Osteocyte (in vitro differentiated cells): Measurements from ENCODE around the gene MCF2L2. TPM values are rescaled to one million over a fixed set of nuclear protein-coding genes. Genes with fewer than 3 reads are reported as not detected.

Source experiments
- DNase-seq: peaks from one replicate; pipeline ENCODE4 v3.0.0; 2021; ENCODE audit warnings: mixed read lengths; ENCODE audit not compliant: unreplicated experiment; ENCODE audit errors: extremely low spot score
- H3K27ac Mint-ChIP-seq: one replicate; pipeline ENCODE4 v1.8.0; 2021; ENCODE audit warnings: mild to moderate bottlenecking, mixed read lengths; ENCODE audit not compliant: unreplicated experiment
- H3K27me3 Mint-ChIP-seq: one replicate; pipeline ENCODE4 v1.8.0; 2021; ENCODE audit warnings: mixed read lengths; ENCODE audit not compliant: unreplicated experiment
- H3K36me3 Mint-ChIP-seq: one replicate; pipeline ENCODE4 v1.8.0; 2021; ENCODE audit warnings: mixed read lengths; ENCODE audit not compliant: unreplicated experiment
- H3K4me1 Mint-ChIP-seq: one replicate; pipeline ENCODE4 v1.8.0; 2021; ENCODE audit warnings: mixed read lengths; ENCODE audit not compliant: unreplicated experiment
- H3K4me3 Mint-ChIP-seq: one replicate; pipeline ENCODE4 v1.8.0; 2021; ENCODE audit warnings: mild to moderate bottlenecking, moderate library complexity, mixed read lengths; ENCODE audit not compliant: unreplicated experiment
- H3K9me3 Mint-ChIP-seq: one replicate; pipeline ENCODE4 v1.8.0; 2021; ENCODE audit warnings: mixed read lengths; ENCODE audit not compliant: unreplicated experiment
- CTCF ChIP-seq: fragments of 200-600 bp; sonication (generic); IDR thresholded peaks from 2 replicates; pipeline ENCODE4 v1.5.0; 2021; ENCODE audit warnings: antibody characterized with exemption, mild to moderate bottlenecking, moderate library complexity
- total RNA-seq: library from RNA; stranded (reverse); gene quantifications from 2 replicates; pipeline ENCODE4 v1.2.1, GENCODE V29; 2021

Gene MCF2L2
- total RNA-seq, 1 donor from 2014 or later = 1.7 TPM

GRCh38 chr3:183308751-183309150, 119.7 kb downstream of the MCF2L2 start:
- DNase-seq = no peak
- H3K27ac Mint-ChIP-seq = no peak overlapping the region
- H3K9me3 Mint-ChIP-seq = no peaks in the 10 kb centered on the region
- no peaks in the 10 kb centered on the region for H3K27me3 Mint-ChIP-seq
- H3K4me3 Mint-ChIP-seq = no peak overlapping the region
- peaks cover 6% of the 10 kb centered on the region for H3K4me1 Mint-ChIP-seq
- H3K36me3 Mint-ChIP-seq = no peaks in the 10 kb centered on the region
- no peak for TF ChIP-seq CTCF

DNA sequence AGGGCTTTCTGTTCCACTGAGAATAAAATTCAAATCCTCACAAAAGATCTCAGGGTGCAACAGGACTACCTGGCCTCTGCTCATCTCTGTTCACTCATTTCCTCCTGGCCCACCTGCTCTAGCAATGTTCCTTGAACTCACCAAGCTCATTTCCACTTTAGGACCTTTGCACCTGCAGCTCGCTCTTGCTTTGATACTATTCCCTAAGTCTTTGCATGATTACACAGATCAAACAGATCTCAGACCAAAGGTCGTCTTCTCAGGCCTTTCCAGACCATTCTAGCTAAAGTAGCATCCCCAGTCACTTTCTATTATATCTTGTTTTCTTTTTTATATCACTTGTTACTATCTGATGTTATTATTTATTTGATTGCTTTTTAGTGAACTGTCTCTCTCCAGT, 120.7 kb downstream of the MCF2L2 start:
- no peak for DNase-seq
- no peaks in the 10 kb centered on the region for H3K9me3 Mint-ChIP-seq
- no peak for TF ChIP-seq CTCF
- no peak overlapping the region for H3K27ac Mint-ChIP-seq
- H3K4me3 Mint-ChIP-seq = no peak overlapping the region
- H3K36me3 Mint-ChIP-seq = no peaks in the 10 kb centered on the region
- H3K4me1 Mint-ChIP-seq = peaks cover 6% of the 10 kb centered on the region
- no peaks in the 10 kb centered on the region for H3K27me3 Mint-ChIP-seq

GRCh38 chr3:183306798-183307671, 121.4 kb downstream of the MCF2L2 start:
- Mint-ChIP-seq H3K9me3 (no peaks in the 10 kb centered on the region), H3K27ac (no peak overlapping the region), H3K27me3 (no peaks in the 10 kb centered on the region), H3K4me1 (peaks cover 10% of the 10 kb centered on the region), H3K36me3 (no peaks in the 10 kb centered on the region), H3K4me3 (no peak overlapping the region)
- no peak for TF ChIP-seq CTCF
- DNase-seq = no peak

GRCh38 chr3:183303690-183304089, 124.7 kb downstream of the MCF2L2 start:
- no peaks in the 10 kb centered on the region for H3K36me3 Mint-ChIP-seq
- no peaks in the 10 kb centered on the region for H3K9me3 Mint-ChIP-seq
- H3K27ac Mint-ChIP-seq = no peak overlapping the region
- DNase-seq = no peak
- no peak for TF ChIP-seq CTCF
- H3K27me3 Mint-ChIP-seq = no peaks in the 10 kb centered on the region
- no peak overlapping the region for H3K4me3 Mint-ChIP-seq
- peaks cover 36% of the 10 kb centered on the region for H3K4me1 Mint-ChIP-seq

DNA sequence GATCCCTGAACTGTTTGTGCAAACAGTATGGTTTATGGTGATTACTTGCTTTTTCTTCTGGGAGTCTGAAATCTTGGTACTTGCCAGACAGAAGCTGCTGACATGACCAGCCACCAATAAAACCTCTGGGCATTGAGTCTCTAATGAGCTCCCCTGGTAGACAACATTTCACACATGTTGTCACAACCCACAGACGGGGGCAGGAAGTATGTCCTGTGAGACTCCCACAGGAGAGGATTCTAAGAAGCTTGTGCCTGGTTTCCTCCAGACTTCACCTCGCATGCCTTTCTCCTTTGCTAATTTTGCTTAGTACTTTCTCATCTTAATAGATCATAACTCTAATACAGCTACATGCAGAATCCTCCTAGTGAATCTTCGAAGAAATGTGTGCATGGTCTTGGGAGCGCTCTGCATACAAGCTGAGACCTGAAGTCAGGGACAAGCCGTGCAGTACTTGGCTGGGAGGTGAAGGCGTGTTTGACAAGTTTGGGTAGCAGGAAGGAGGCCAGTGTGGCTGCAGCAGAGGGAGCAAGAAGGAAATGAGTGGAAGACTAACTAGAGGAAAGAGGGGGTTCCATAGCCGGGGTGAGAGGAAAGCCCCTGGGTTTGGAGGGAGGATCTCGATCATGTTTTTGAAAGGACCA, 126.4 kb downstream of the MCF2L2 start:
- H3K36me3 Mint-ChIP-seq = no peaks in the 10 kb centered on the region
- H3K27ac Mint-ChIP-seq = no peak overlapping the region
- no peak overlapping the region for H3K4me3 Mint-ChIP-seq
- no peaks in the 10 kb centered on the region for H3K9me3 Mint-ChIP-seq
- no peaks in the 10 kb centered on the region for H3K27me3 Mint-ChIP-seq
- no peak for DNase-seq
- H3K4me1 Mint-ChIP-seq = peaks cover 45% of the 10 kb centered on the region
- no peak for TF ChIP-seq CTCF
